HepG2 (cell line): ENCODE measurements around the gene RELL2. TPM values are rescaled to one million over a fixed set of nuclear protein-coding genes. Genes with fewer than 3 reads are reported as not detected.

Source experiments
- ATAC-seq: fragments of 200-7000 bp; cut with Tn5 transposase; 3 replicates; pipeline ENCODE4 v1.9.1; 2020; ENCODE audit warnings: mild to moderate bottlenecking, moderate library complexity
- BruUV-seq: library from RNA; stranded (reverse); fragments of 400-500 nt; replicated peaks from 2 replicates; lab custom pipeline; 2021; lab: Mats Ljungman, UMichigan
- CTCF ChIA-PET: fragments of 300-600 bp; formaldehyde crosslinking; extraction: SDS; loops from one replicate; lab custom pipeline; 2021; ENCODE audit warnings: low total read pairs, inconsistent platforms, low intra/inter-chr PET ratio; lab: Yijun Ruan, JAX
- POLR2A ChIA-PET: fragments of 350-600 bp; sonication (Branson Sonifier 250); formaldehyde crosslinking; loops from one replicate; lab custom pipeline; 2020; ENCODE audit warnings: antibody characterized with exemption, inconsistent platforms; lab: Yijun Ruan, JAX
- DNase-seq: peaks from one replicate; pipeline ENCODE4 v3.0.0-alpha.2; 2015; ENCODE audit warnings: low spot score
- FAIRE-seq: peaks from 3 replicates; lab custom pipeline; 2011; peaks lifted over from hg19 to GRCh38; lab: Jason Lieb, UNC
- H2AFZ ChIP-seq: one replicate; pipeline ENCODE4 v1.6.1; 2011; ENCODE audit warnings: low read length, inconsistent platforms
- H3K27ac ChIP-seq: fragments of 300-600 bp; 3 replicates; pipeline ENCODE4 v1.8.0; 2011; ENCODE audit warnings: mixed run types, mild to moderate bottlenecking, mixed read lengths, low read length, inconsistent platforms; ENCODE audit not compliant: insufficient read depth; ENCODE audit errors: extremely low read length
- H3K27me3 ChIP-seq, 2 experiments: fragments of 200-600 bp in 1 of 2; 2 replicates in 1 of 2; 3 replicates in 1 of 2; pipeline versions ENCODE4 v1.6.0 to v1.8.0; 2011; ENCODE audit warnings: low read length in 2 of 2, mild to moderate bottlenecking in 2 of 2, moderate library complexity in 2 of 2, inconsistent platforms in 1 of 2; ENCODE audit not compliant: insufficient read depth in 2 of 2, control insufficient read depth in 1 of 2
- H3K36me3 ChIP-seq, 2 experiments: fragments of 200-600 bp in 1 of 2; replicated peaks in 1 of 2; 2 replicates in 1 of 2; 3 replicates in 1 of 2; pipeline versions ENCODE4 v1.5.1 to v1.8.0; 2011; ENCODE audit warnings: low read length in 2 of 2, inconsistent platforms in 1 of 2; ENCODE audit not compliant: insufficient read depth in 2 of 2, control insufficient read depth in 1 of 2
- H3K4me1 ChIP-seq: 2 replicates; pipeline ENCODE4 v1.5.1; 2012; ENCODE audit warnings: low read length, inconsistent platforms; ENCODE audit not compliant: insufficient read depth
- H3K4me2 ChIP-seq: 2 replicates; pipeline ENCODE4 v1.6.0; 2011; ENCODE audit warnings: low read depth, low read length, inconsistent platforms
- H3K4me3 ChIP-seq, 3 experiments: fragments of 200-600 bp in 1 of 3; sonication (generic), shearing (Covaris generic) in 1 of 3; replicated peaks in 1 of 3; 2 replicates each; pipeline ENCODE4 v1.5.1; 2011 to 2016; ENCODE audit warnings: low read length in 3 of 3, inconsistent platforms in 2 of 3, low read depth in 2 of 3, mild to moderate bottlenecking in 2 of 3, control low read depth in 1 of 3, mixed read lengths in 1 of 3; ENCODE audit not compliant: insufficient read depth in 1 of 3
- H3K79me2 ChIP-seq: one replicate; pipeline ENCODE4 v1.6.1; 2011; ENCODE audit warnings: low read length, inconsistent platforms; ENCODE audit not compliant: insufficient read depth
- H3K9ac ChIP-seq: 2 replicates; pipeline ENCODE4 v1.6.0; 2011; ENCODE audit warnings: mild to moderate bottlenecking, low read depth, low read length, inconsistent platforms; ENCODE audit not compliant: insufficient read depth
- H3K9me3 ChIP-seq: 2 replicates; pipeline ENCODE4 v1.5.1; 2012; ENCODE audit warnings: mild to moderate bottlenecking, low read length
- H4K20me1 ChIP-seq: 2 replicates; pipeline ENCODE4 v1.6.0; 2011; ENCODE audit warnings: inconsistent platforms, mild to moderate bottlenecking, low read length, moderate library complexity; ENCODE audit not compliant: insufficient read depth
- DNMT3B ChIP-seq: conservative IDR thresholded peaks from 2 replicates; pipeline ENCODE4 v1.6.1; 2016; ENCODE audit warnings: missing biosample characterization, control low read depth
- FOSL2 ChIP-seq: sonication (generic); formaldehyde crosslinking; IDR thresholded peaks from 2 replicates; pipeline ENCODE4 v1.4.0; 2020; ENCODE audit warnings: missing genetic modification reagents
- HMGA1 ChIP-seq: sonication (generic); formaldehyde crosslinking; conservative IDR thresholded peaks from 2 replicates; pipeline ENCODE4 v1.4.0; 2020; ENCODE audit warnings: missing genetic modification reagents
- HMGXB4 ChIP-seq, 2 experiments: sonication (generic) in 1 of 2; formaldehyde crosslinking in 1 of 2; IDR thresholded peaks; 2 replicates each; pipeline versions ENCODE4 v1.4.0 to v1.6.1; 2018 to 2020; ENCODE audit warnings: missing genetic modification reagents in 2 of 2, borderline replicate concordance in 1 of 2, low read depth in 1 of 2, mild to moderate bottlenecking in 1 of 2, missing biosample characterization in 1 of 2
- KAT7 ChIP-seq: IDR thresholded peaks from 2 replicates; pipeline ENCODE4 v1.6.1; 2018; ENCODE audit warnings: borderline replicate concordance, missing compliant biosample characterization
- PATZ1 ChIP-seq: sonication (generic); formaldehyde crosslinking; IDR thresholded peaks from 2 replicates; pipeline ENCODE4 v1.4.0; 2020; ENCODE audit warnings: missing genetic modification reagents
- SUZ12 ChIP-seq: fragments of 150-350 bp; IDR thresholded peaks from 2 replicates; pipeline ENCODE4 v1.6.1; 2014; ENCODE audit warnings: low read depth, low read length
- TOPORS ChIP-seq: sonication (generic); formaldehyde crosslinking; IDR thresholded peaks from 2 replicates; pipeline ENCODE4 v1.8.0; 2023; ENCODE audit warnings: mild to moderate bottlenecking, missing genetic modification reagents
- ZFY ChIP-seq: sonication (generic); formaldehyde crosslinking; IDR thresholded peaks from 2 replicates; pipeline ENCODE4 v1.4.0; 2020; ENCODE audit warnings: missing genetic modification reagents
- ZNF496 ChIP-seq: sonication (generic); formaldehyde crosslinking; IDR thresholded peaks from 2 replicates; pipeline ENCODE4 v1.8.1; 2023; ENCODE audit warnings: mild to moderate bottlenecking, moderate library complexity, missing genetic modification reagents; ENCODE audit not compliant: insufficient replicate concordance
- ZNF615 ChIP-seq: sonication (generic); formaldehyde crosslinking; IDR thresholded peaks from 2 replicates; pipeline ENCODE4 v1.5.0; 2020; ENCODE audit warnings: mild to moderate bottlenecking, missing genetic modification reagents, borderline replicate concordance
- ZNF770 ChIP-seq: sonication (generic); formaldehyde crosslinking; IDR thresholded peaks from 2 replicates; pipeline ENCODE4 v1.5.0; 2020; ENCODE audit warnings: mild to moderate bottlenecking, missing genetic modification reagents
- ZNF790 ChIP-seq: sonication (generic); formaldehyde crosslinking; IDR thresholded peaks from 2 replicates; pipeline ENCODE4 v1.8.0; 2022; ENCODE audit warnings: missing genetic modification reagents, mild to moderate bottlenecking, borderline replicate concordance
- WGBS: methylation state at CpG from one replicate; pipeline ENCODE4 v1.1.6; 2017; ENCODE audit warnings: low lambda C conversion rate; 5-methylcytosine and 5-hydroxymethylcytosine counted together
- in situ Hi-C: cut with HindIII; loops from 2 replicates; pipeline ENCODE4 v1.10.0; 2017; ENCODE audit warnings: low pct_unique_long_range_greater_than_20kb; ENCODE audit not compliant: extremely low pct_ligation_motif_present
- intact Hi-C: fragments of 100-400 bp; cut with micrococcal nuclease; formaldehyde crosslinking; loops from one replicate; pipeline ENCODE4 v1.10.0; 2022; ENCODE audit not compliant: unreplicated experiment
- polyA plus RNA-seq, 8 experiments: library from polyadenylated mRNA; depleted of rRNA in 3 of 8; stranded (reverse) in 7 of 8; unstranded in 1 of 8; fragments of >200 nt; fragmentation: Illumina TruSeq in 4 of 8; extraction: Trizol in 4 of 8; gene quantifications; 2 replicates each; pipeline versions ENCODE4 v1.2.1 to v1.2.3, GENCODE V29; 2011 to 2016; ENCODE audit warnings: low read depth in 4 of 8, missing spikeins in 1 of 8, mixed read lengths in 1 of 8; ENCODE audit not compliant: insufficient read depth in 1 of 8
- total RNA-seq, 5 experiments: library from RNA; depleted of rRNA; stranded (reverse); fragments of >200 nt; fragmentation: Illumina TruSeq; extraction: Trizol; gene quantifications; 2 replicates each; pipeline ENCODE4 v1.2.3, GENCODE V29; 2016; ENCODE audit warnings: low read depth in 1 of 5

Gene RELL2
- total and polyA plus RNA-seq, 2 of the 13 experiments (the other 11 are each of a cell fraction or from before 2014, with no cell fraction given), result 6.4 to 8.3 TPM

- POLR2A ChIA-PET, result no interaction called here
- Histone ChIP-seq H3K79me2 (no peaks in the 10 kb centered on the region), H2AFZ (no peak within 1 kb of the TSS), H3K27ac (no peak within 1 kb of the TSS), H3K4me1 (peaks cover 20% of the 10 kb centered on the region), H3K9me3 (no peaks in the 10 kb centered on the region), H3K4me3 (peak within 1 kb of the TSS; percentile 26 to 57 (median 45); a peak in 4 of 6 replicates), H3K36me3 (no peaks in the 10 kb centered on the region), H3K27me3 (peaks cover 0 to 22% of the 10 kb centered on the region in 2 experiments; a peak in 3 of 5 replicates), H3K4me2 (peak within 1 kb of the TSS; percentile 61), H4K20me1 (no peaks in the 10 kb centered on the region), H3K9ac (no peak within 1 kb of the TSS)
- CTCF ChIA-PET, result no interaction called here
- ATAC-seq (peak; percentile 74), FAIRE-seq (no peak), DNase-seq (peak; percentile 9)
- intact Hi-C loops (no loop called here), in situ Hi-C loops (loop anchor here (25.0 kb wide), 1 partner anchor 455 kb away; no protein-coding TSS in a partner anchor)
- 11% methylated on average over 27 of the region's 77 CpGs for WGBS
- BruUV-seq, result no TSS peak
- TF ChIP-seq ZNF770 (CRISPR knock-in tag) (no peak), TOPORS (no peak), ZNF615 (CRISPR knock-in tag) (no peak), HMGXB4 (CRISPR knock-in tag; IDR thresholded peaks at IDR 0.05; ENCODE audit: borderline replicate concordance in 1 of 2, low read depth in 1 of 2) (no peak), DNMT3B (peak; percentile 50; the same call in 1 of the 2 replicates), HMGA1 (no peak), ZFY (CRISPR knock-in tag) (0 out of 2 replicates have a peak, but pooled peaks have one; percentile 45), KAT7 (CRISPR knock-in tag) (no peak), FOSL2 (CRISPR knock-in tag) (peak; percentile 48), SUZ12 (no peak), ZNF496 (CRISPR knock-in tag) (no peak), ZNF790 (CRISPR knock-in tag) (no peak), PATZ1 (CRISPR knock-in tag) (peak; percentile 66; the same call in 1 of the 2 replicates)
These were observed 45.2 kb downstream of the RELL2 start, which contains the start of gene ARAP3 for GRCh38 chr5:141681695-141682641. Gene ARAP3 (minus strand): TSS chr5:141682230. CDS start chr5:141680486, 1,744 bp downstream.
